ENCODE data around the gene ZNF823. TPM values are rescaled to one million over a fixed set of nuclear protein-coding genes. Genes with fewer than 3 reads are reported as not detected.

The ZNF823 gene
- polyA plus RNA-seq, 2 donors, result 6.6 to 9.5 TPM

Other genes with a start within 250 kb of the ZNF823 start
- 1 to 10 TPM; 6.2 to 9.2 TPM for gene ZNF653, start 233.1 kb downstream of the ZNF823 start, polyA plus RNA-seq
- gene ECSIT, start 209.8 kb downstream of the ZNF823 start, polyA plus RNA-seq, result 10 to 100 TPM; 36.3 to 41.2 TPM
- 100 to 1,000 TPM in 1 of 2 donors, 10 to 100 TPM in 1; 85.0 to 234 TPM for gene CNN1, start 200.1 kb downstream of the ZNF823 start, polyA plus RNA-seq
- 10 to 100 TPM; 43.4 to 46.6 TPM for gene ELOF1, start 179.7 kb downstream of the ZNF823 start, polyA plus RNA-seq
- 10 to 100 TPM; 23.5 to 33.9 TPM for gene ACP5, start 161.3 kb downstream of the ZNF823 start, polyA plus RNA-seq
- gene ZNF627, start 141.5 kb downstream of the ZNF823 start, polyA plus RNA-seq, result 1 to 10 TPM; 2.5 to 3.0 TPM
- 1 to 10 TPM; 1.6 to 2.2 TPM for gene ZNF441, start 28.1 kb upstream of the ZNF823 start, polyA plus RNA-seq
- under 1 TPM; 0.19 to 0.53 TPM for gene ZNF491, start 59.6 kb upstream of the ZNF823 start, polyA plus RNA-seq
- 10 to 100 TPM in 1 of 2 donors, 1 to 10 TPM in 1; 5.1 to 16.1 TPM for gene ZNF440, start 75.3 kb upstream of the ZNF823 start, polyA plus RNA-seq
- gene ZNF439, start 109.8 kb upstream of the ZNF823 start, polyA plus RNA-seq, result 1 to 10 TPM; 1.4 to 7.2 TPM
- gene ZNF69, start 148.8 kb upstream of the ZNF823 start, polyA plus RNA-seq, result 1 to 10 TPM in 1 of 2 donors, under 1 TPM in 1; 0.36 to 1.2 TPM
- 10 to 100 TPM in 1 of 2 donors, 1 to 10 TPM in 1; 6.4 to 16.9 TPM for gene ZNF700, start 186.2 kb upstream of the ZNF823 start, polyA plus RNA-seq
- 1 to 10 TPM; 1.1 to 2.7 TPM for gene ZNF763, start 226.1 kb upstream of the ZNF823 start, polyA plus RNA-seq

All from esophagus (tissue), 2 donors.